Esophagus mucosa (tissue), 1 donor: ENCODE data around the gene RAB32. TPM values are rescaled to one million over a fixed set of nuclear protein-coding genes. Genes with fewer than 3 reads are reported as not detected.
"Not testable (repeated sequence)": the region's sequence is repeated elsewhere in the genome, so short reads cannot be mapped to it uniquely, and the experiment has no call there.

ENCODE experiments used
- ATAC-seq: fragments of 200-7000 bp; cut with Tn5 transposase; one replicate; pipeline ENCODE4 v1.9.1; 2020
- total RNA-seq: library from RNA; stranded (reverse); gene quantifications from one replicate; pipeline ENCODE4 v1.2.4, GENCODE V29; 2023
- donor health status: DM: yes; HTN: yes; CAD: no.

Gene RAB32
- total RNA-seq, result 5.7 TPM

GRCh38 chr6:146543211-146543939 is at the start of gene RAB32:
Gene RAB32 (plus strand): TSS chr6:146543833. CDS start chr6:146543872, 39 bp downstream.
- peak; percentile 96 for ATAC-seq

GRCh38 chr6:146498309-146498708 is 45.3 kb upstream of the RAB32 start:
- no peak for ATAC-seq

- ATAC-seq, result no peak
These were observed 40.5 kb upstream of the RAB32 start for GRCh38 chr6:146503096-146503495.

- ATAC-seq, result no peak
These were observed 28.4 kb upstream of the RAB32 start for GRCh38 chr6:146515212-146515611.

GRCh38 chr6:146526192-146526591 is 17.4 kb upstream of the RAB32 start:
- ATAC-seq, result no peak

GRCh38 chr6:146532702-146533101 is 10.9 kb upstream of the RAB32 start:
- ATAC-seq, result no peak

- ATAC-seq, result no peak
These were observed 787 bp upstream of the RAB32 start for GRCh38 chr6:146542881-146543210.

GRCh38 chr6:146543940-146544615 is 445 bp downstream of the RAB32 start:
- no peak for ATAC-seq

GRCh38 chr6:146544616-146545182 is 1.1 kb downstream of the RAB32 start:
- no peak for ATAC-seq

- no peak for ATAC-seq
These were observed 1.9 kb downstream of the RAB32 start for GRCh38 chr6:146545581-146545980.

GRCh38 chr6:146546443-146547043 is 2.9 kb downstream of the RAB32 start:
- ATAC-seq, result peak; percentile 86

GRCh38 chr6:146547889-146548288 is 4.3 kb downstream of the RAB32 start:
- ATAC-seq, result no peak

GRCh38 chr6:146548898-146549374 is 5.3 kb downstream of the RAB32 start:
- ATAC-seq, result no peak

GRCh38 chr6:146550911-146551310 is 7.3 kb downstream of the RAB32 start:
- no peak for ATAC-seq

GRCh38 chr6:146551545-146551944 is 7.9 kb downstream of the RAB32 start:
- ATAC-seq, result no peak

GRCh38 chr6:146553377-146554135 is 9.9 kb downstream of the RAB32 start:
- ATAC-seq, result no peak

GRCh38 chr6:146560607-146561006 is 17.0 kb downstream of the RAB32 start:
- no peak for ATAC-seq

GRCh38 chr6:146566661-146567060 is 23.0 kb downstream of the RAB32 start:
- not testable (repeated sequence) for ATAC-seq

- ATAC-seq, result not testable (repeated sequence)
These were observed 25.0 kb downstream of the RAB32 start for GRCh38 chr6:146568619-146569018.

- ATAC-seq, result no peak
These were observed 30.6 kb downstream of the RAB32 start for GRCh38 chr6:146574211-146574610.

GRCh38 chr6:146578054-146578453 is 34.4 kb downstream of the RAB32 start:
- ATAC-seq, result no peak

- ATAC-seq, result no peak
These were observed 38.3 kb downstream of the RAB32 start for GRCh38 chr6:146581968-146582367.

GRCh38 chr6:146582857-146583256 is 39.2 kb downstream of the RAB32 start:
- no peak for ATAC-seq
